Left ventricle myocardium inferior (tissue), 1 donor: Measurements from ENCODE around the gene TFAP2B. TPM values are rescaled to one million over a fixed set of nuclear protein-coding genes. Genes with fewer than 3 reads are reported as not detected.

Experiments
- DNase-seq: peaks from one replicate; pipeline ENCODE4 v3.0.0-alpha.2; 2020
- H3K27ac ChIP-seq: fragments of 200-600 bp; replicated peaks from 2 replicates; pipeline ENCODE4 v1.8.0; 2021
- H3K27me3 ChIP-seq: fragments of 200-600 bp; 2 replicates; pipeline ENCODE4 v1.8.0; 2021; ENCODE audit warnings: low read depth
- H3K36me3 ChIP-seq: fragments of 200-600 bp; 2 replicates; pipeline ENCODE4 v1.8.0; 2021
- H3K4me1 ChIP-seq: fragments of 200-600 bp; 2 replicates; pipeline ENCODE4 v1.8.0; 2021
- H3K4me3 ChIP-seq: fragments of 200-600 bp; 2 replicates; pipeline ENCODE4 v1.8.0; 2021; ENCODE audit warnings: mild to moderate bottlenecking, moderate library complexity
- H3K9me3 ChIP-seq: fragments of 200-600 bp; replicated peaks from 2 replicates; pipeline ENCODE4 v1.8.0; 2021
- CTCF ChIP-seq: fragments of 200-600 bp; IDR thresholded peaks from 2 replicates; pipeline ENCODE4 v1.8.0; 2021; ENCODE audit warnings: antibody characterized with exemption, mild to moderate bottlenecking, borderline replicate concordance
- intact Hi-C: fragments of 100-400 bp; cut with micrococcal nuclease; formaldehyde crosslinking; loops from one replicate; pipeline ENCODE4 v1.11.0; 2022
- total RNA-seq: library from RNA; stranded (reverse); fragmentation: NEBNext Ultra II Directional; extraction: Animal tissue kit (Norgen Biotek cat#: 25700); gene quantifications from one replicate; pipeline ENCODE4 v1.2.1, GENCODE V29; 2021
- donor health status: DM: no; HTN: yes; CAD: no; lungs with severe emphysema.

Gene TFAP2B
- total RNA-seq, 1 donor from 2014 or later: not detected

- intact Hi-C loops: loop anchor here (10.0 kb wide), 1 partner anchor 1139 kb away; no protein-coding TSS in a partner anchor
- TF ChIP-seq CTCF: peak; percentile 85
- no peaks in the 10 kb centered on the region for H3K9me3 ChIP-seq
- H3K4me3 ChIP-seq: peak overlapping the region; percentile 51
- peaks cover 99% of the 10 kb centered on the region for H3K27me3 ChIP-seq
- no peak overlapping the region for H3K27ac ChIP-seq
- DNase-seq: peak; percentile 37
- H3K4me1 ChIP-seq: peaks cover 19% of the 10 kb centered on the region
- no peaks in the 10 kb centered on the region for H3K36me3 ChIP-seq
These were observed 2.5 kb upstream of the TFAP2B start for GRCh38 chr6:50816115-50816675.

GRCh38 chr6:50816947-50817645 lies 1.6 kb upstream of the TFAP2B start:
- no peaks in the 10 kb centered on the region for H3K9me3 ChIP-seq
- no peak overlapping the region for H3K4me3 ChIP-seq
- DNase-seq: no peak
- no peaks in the 10 kb centered on the region for H3K36me3 ChIP-seq
- TF ChIP-seq CTCF: no peak
- peaks cover 99% of the 10 kb centered on the region for H3K27me3 ChIP-seq
- no peak overlapping the region for H3K27ac ChIP-seq
- intact Hi-C loops: loop anchor here (10.0 kb wide), 1 partner anchor 1138 kb away; no protein-coding TSS in a partner anchor
- H3K4me1 ChIP-seq: peaks cover 19% of the 10 kb centered on the region

- no peaks in the 10 kb centered on the region for H3K36me3 ChIP-seq
- DNase-seq: no peak
- TF ChIP-seq CTCF: no peak
- H3K27ac ChIP-seq: no peak overlapping the region
- no peak overlapping the region for H3K4me3 ChIP-seq
- H3K4me1 ChIP-seq: peaks cover 19% of the 10 kb centered on the region
- H3K27me3 ChIP-seq: peaks cover 100% of the 10 kb centered on the region
- intact Hi-C loops: loop anchor here (10.0 kb wide), 1 partner anchor 1137 kb away; no protein-coding TSS in a partner anchor
- no peaks in the 10 kb centered on the region for H3K9me3 ChIP-seq
These were observed 1.1 kb upstream of the TFAP2B start for GRCh38 chr6:50817646-50817950.

GRCh38 chr6:50818020-50818419 lies 651 bp upstream of the TFAP2B start:
- peaks cover 100% of the 10 kb centered on the region for H3K27me3 ChIP-seq
- no peak for DNase-seq
- peaks cover 19% of the 10 kb centered on the region for H3K4me1 ChIP-seq
- no peak overlapping the region for H3K4me3 ChIP-seq
- H3K36me3 ChIP-seq: no peaks in the 10 kb centered on the region
- TF ChIP-seq CTCF: no peak
- H3K9me3 ChIP-seq: no peaks in the 10 kb centered on the region
- no peak overlapping the region for H3K27ac ChIP-seq
- intact Hi-C loops: loop anchor here (10.0 kb wide), 1 partner anchor 1137 kb away; no protein-coding TSS in a partner anchor

GRCh38 chr6:50819466-50819903 lies 814 bp downstream of the TFAP2B start:
- peak overlapping the region; percentile 45 for H3K4me3 ChIP-seq
- no peaks in the 10 kb centered on the region for H3K36me3 ChIP-seq
- intact Hi-C loops: loop anchor here (10.0 kb wide), 1 partner anchor 1135 kb away; no protein-coding TSS in a partner anchor
- H3K9me3 ChIP-seq: no peaks in the 10 kb centered on the region
- H3K27ac ChIP-seq: no peak overlapping the region
- no peak for TF ChIP-seq CTCF
- H3K27me3 ChIP-seq: peaks cover 100% of the 10 kb centered on the region
- no peak for DNase-seq
- H3K4me1 ChIP-seq: peaks cover 19% of the 10 kb centered on the region
